GM12872 (cell line): Measurements from ENCODE around the gene GOSR2.
A peak's percentile ranks its signal among the peaks of the same experiment; 100 is the strongest.

ENCODE experiments used
- TF ChIP-seq, protein P1 (sequence below): IDR thresholded peaks from 3 replicates; pipeline ENCODE4 v1.5.1; 2011; ENCODE audit warnings: low read depth, mild to moderate bottlenecking, low read length, moderate library complexity; ENCODE audit not compliant: insufficient read depth

Gene GOSR2

DNA sequence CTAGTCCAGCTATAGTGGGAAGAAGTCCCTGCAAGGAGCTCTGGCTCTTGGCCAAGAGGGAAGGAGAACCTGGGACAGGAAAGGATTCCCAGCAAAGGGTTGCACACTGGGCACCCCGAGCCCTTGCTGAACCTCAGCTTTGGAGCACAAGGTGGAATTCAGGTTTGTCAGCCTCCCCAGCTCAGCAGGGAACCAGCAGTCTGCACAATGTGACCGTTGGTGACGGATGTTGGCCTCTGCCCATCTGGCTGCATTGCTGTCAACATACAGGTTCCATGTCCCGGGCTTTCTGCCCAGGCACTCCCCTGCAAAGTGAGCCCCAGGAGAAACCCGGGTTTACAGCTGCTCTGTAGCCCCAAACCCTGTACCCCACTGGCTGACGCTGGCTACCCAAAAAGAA is 49.4 kb downstream of the GOSR2 start:
- TF ChIP-seq, protein P1, sequence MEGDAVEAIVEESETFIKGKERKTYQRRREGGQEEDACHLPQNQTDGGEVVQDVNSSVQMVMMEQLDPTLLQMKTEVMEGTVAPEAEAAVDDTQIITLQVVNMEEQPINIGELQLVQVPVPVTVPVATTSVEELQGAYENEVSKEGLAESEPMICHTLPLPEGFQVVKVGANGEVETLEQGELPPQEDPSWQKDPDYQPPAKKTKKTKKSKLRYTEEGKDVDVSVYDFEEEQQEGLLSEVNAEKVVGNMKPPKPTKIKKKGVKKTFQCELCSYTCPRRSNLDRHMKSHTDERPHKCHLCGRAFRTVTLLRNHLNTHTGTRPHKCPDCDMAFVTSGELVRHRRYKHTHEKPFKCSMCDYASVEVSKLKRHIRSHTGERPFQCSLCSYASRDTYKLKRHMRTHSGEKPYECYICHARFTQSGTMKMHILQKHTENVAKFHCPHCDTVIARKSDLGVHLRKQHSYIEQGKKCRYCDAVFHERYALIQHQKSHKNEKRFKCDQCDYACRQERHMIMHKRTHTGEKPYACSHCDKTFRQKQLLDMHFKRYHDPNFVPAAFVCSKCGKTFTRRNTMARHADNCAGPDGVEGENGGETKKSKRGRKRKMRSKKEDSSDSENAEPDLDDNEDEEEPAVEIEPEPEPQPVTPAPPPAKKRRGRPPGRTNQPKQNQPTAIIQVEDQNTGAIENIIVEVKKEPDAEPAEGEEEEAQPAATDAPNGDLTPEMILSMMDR = no peak

DNA sequence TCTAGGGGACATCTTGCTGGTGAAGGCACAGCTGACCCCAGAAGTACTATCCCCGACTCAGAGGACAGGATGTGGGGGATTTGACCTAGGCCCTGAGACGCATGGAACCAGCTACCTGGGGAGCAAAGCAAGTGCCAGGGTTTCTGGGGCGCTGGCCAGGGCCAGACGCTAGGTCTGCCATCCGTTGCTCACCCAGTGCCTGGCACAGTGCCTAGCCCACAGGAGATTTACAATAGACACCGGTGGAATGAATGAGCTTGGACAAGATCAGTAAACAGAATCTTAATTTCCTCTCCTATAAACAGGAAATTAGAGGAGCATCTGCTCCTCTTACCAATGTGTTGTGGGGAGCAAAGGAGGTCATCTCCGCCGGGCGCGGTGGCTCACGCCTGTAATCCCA is 51.1 kb downstream of the GOSR2 start:
- TF ChIP-seq, protein P1 = no peak

DNA sequence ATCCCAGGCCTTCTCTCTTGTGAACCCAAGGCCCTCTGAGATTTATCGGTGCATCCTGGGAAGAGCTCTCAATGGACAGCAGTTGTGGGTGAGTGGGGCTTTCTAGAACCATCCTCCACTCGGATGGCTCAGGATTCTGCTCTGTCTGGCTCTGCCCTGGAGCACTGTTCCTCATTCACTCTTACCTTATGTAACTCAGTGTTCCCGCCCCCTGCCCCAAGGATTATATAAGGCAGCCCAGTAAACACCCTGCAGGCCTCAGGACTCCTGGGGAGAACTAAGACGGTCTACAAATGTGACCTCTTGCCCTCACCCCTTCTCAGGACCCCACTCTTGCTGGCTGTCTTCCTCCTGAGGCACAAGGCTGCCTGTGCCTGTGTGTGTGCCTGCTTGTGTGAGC is 52.3 kb downstream of the GOSR2 start:
- TF ChIP-seq, protein P1 = no peak

DNA sequence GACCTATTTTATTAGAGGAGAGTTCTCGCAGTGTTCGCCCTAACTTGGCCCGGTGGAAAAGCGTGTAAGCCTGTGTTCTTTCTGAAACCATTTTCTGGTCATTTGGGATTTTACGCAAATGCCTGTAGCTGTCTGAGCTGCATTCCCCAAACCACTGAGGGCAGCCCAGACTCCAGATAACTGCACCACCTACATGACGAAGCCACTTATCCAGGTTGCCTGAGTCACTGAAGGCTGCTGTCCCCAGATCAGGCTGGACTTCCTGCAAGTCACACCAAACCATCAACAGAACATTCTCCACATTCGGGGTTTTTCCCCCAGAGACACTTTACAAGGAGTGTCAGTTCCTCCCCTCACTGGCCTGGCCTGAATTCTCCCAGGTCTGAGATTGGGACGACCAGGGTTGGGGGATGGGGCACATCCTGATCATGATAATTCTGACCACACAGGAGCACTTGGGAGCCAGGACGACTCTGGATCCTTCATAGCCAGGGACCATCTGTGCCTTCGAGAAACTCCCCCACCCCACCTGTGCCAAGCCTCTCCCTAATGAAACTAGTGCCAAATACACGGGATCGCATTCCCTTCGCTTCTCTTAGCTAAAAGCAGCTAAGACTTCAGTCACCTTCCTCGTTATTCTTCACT is 53.8 kb downstream of the GOSR2 start:
- TF ChIP-seq, protein P1 = no peak

DNA sequence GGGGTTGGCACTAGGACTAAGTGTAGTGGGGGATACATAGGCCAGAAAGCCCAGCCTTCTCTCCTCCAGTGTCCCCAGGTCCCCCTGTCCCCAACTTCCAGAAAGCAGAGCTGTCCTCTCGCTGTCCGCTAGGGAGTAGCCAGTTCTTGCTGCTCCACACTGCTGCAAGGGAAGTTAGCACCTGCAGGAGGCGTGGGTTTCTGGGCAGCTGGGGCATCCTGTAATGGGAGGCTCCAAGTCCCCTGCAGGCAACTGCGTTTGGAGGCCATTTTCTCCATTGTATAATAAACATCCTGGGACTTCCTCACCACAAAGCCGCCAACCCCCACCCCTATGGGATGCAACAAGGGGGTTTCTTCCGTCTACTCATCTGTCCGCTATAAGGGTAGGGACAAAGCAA is 54.4 kb downstream of the GOSR2 start:
- TF ChIP-seq, protein P1 = 0 out of 3 replicates have a peak, but pooled peaks have one; percentile 16

DNA sequence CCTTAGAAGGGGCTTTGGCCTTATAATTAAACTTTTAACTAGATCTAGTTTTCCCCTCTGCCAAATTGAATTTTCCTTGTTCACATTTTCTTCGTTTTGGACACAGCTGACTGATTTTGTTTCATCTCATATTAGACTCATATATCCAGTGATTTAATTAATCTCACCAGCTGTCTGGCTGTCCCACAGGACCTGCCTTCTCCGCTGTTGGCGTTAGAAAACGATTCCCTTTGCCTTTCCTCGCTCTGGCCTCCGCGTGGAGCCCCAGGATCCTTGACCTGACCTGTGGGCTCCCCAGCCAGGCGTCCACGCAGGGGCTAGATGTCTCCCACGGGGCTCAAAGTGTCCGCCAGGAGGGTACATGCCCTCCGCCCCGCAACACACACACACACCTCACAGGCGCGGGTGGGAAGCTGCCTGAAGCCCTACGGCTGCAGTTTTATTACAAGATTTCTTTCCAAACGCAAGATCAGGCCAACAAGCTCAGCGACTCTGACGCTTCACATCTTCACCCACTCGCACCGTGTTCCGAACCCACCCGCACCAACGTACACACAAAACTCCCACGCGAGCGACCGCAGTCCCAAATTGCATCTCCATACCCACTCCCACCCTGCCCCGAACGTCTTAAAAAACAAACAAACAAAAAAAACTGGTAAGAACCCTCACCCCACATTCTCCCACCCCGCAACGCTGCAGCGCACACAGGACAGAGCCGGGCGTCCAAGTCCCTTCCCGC is 55.0 kb downstream of the GOSR2 start:
- TF ChIP-seq, protein P1 = no peak

DNA sequence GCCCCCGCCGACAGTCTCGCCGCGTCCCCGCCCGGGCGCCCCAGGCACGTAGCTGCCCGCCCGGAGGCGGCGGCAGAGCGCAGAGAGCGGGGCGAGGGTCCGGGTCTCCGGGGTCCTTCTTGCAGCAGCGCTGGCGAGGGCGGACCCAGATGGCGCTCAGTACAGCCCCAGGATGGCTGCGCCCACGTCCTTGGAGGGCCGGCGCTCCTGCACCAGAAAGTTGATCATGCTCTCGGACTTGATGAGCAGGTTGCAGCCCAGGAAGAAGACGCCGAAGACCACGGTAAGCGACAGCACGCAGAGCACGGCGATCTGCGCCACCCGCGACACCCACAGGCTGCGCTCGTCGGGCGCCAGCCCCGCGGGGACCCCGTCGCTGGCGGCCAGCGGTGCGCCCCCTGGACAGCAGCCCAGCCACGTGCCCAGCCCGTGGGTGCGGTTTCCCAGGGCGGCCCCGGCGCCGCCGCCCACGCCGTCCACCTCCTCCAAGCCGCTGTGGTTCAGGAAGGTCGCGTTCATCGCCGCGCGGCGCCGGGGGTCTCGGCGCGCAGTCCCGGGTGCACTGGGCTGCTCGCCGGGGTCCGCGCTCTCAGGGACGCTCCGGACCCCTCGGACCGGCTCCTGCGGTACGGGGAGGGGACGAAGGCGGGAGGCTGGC is 55.7 kb downstream of the GOSR2 start:
- TF ChIP-seq, protein P1 = no peak
